Measurements from ENCODE around the gene PPP1R3D. TPM values are rescaled to one million over a fixed set of nuclear protein-coding genes. Genes with fewer than 3 reads are reported as not detected.
"Not testable (repeated sequence)": the region's sequence is repeated elsewhere in the genome, so short reads cannot be mapped to it uniquely, and the experiment has no call there.

The PPP1R3D gene
- total and polyA plus RNA-seq, 10 of the 15 experiments (the other 5 are each of a cell fraction or from before 2014, with no cell fraction given): 0.39 to 4.8 (median 2.9) TPM

DNA sequence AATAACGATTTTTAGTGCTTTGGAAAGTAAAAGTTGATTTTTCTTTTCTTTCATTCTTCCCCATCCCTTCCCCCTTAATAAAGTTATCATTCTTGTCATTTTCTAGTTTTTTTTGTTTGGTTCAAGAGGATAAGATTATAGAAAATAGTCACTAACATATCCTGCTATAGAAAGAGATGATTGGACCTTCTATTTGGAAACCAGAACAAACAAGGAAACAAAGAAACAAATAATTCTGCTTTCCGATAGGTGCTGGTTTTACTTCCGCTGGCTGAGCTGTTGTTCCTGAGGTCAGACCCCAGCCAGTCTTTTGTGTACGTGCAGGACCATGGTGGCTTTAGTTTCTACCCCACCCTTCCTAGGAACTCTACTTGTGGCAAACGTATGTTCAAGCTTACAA is 18.0 kb upstream of the PPP1R3D start, which contains the start of gene CDH26:
Gene CDH26, plus strand, starts transcription at position 301 of the 400 bp plus-strand sequence. CDS start 304 bp downstream, outside the sequence.
- Histone ChIP-seq H3K36me3 (ENCODE audit: control insufficient read depth in 2 of 2, insufficient read depth in 2 of 2, low read length in 1 of 2) (no peaks in the 10 kb centered on the region), H3K27me3 (replicated peaks in 1 of 2; ENCODE audit: control insufficient read depth in 2 of 2, insufficient read depth in 2 of 2, low read length in 1 of 2) (no peaks in the 10 kb centered on the region), H3K9ac (ENCODE audit: control insufficient read depth, insufficient read depth, low read length) (no peak within 1 kb of the TSS), H3K4me2 (ENCODE audit: control insufficient read depth, insufficient read depth) (no peak within 1 kb of the TSS), H3K4me3 (no peak within 1 kb of the TSS), H3K79me2 (ENCODE audit: control insufficient read depth, insufficient read depth, low read length) (no peaks in the 10 kb centered on the region), H3K4me1 (ENCODE audit: control insufficient read depth, insufficient read depth, low read length) (no peaks in the 10 kb centered on the region), H3K9me3 (replicated peaks; ENCODE audit: control insufficient read depth, insufficient read depth, low read length) (no peaks in the 10 kb centered on the region), H3K27ac (ENCODE audit: control insufficient read depth, insufficient read depth) (no peak within 1 kb of the TSS), H2AFZ (ENCODE audit: control insufficient read depth, low read depth, low read length) (no peak within 1 kb of the TSS), H4K20me1 (ENCODE audit: control insufficient read depth, insufficient read depth) (no peaks in the 10 kb centered on the region)
- no TSS peak for BruUV-seq (replicated peaks)
- intact Hi-C loops (cut with micrococcal nuclease; ENCODE audit: unreplicated experiment): no loop called here
- ChIA-PET POLR2A (no interaction called here), SMC1A (ENCODE audit: uncharacterized antibody, unreplicated experiment) (no interaction called here), CTCF (interaction anchor here (1.3 to 1.4 kb wide), 2 partner anchors 9 to 23 kb away, joined by 3 to 4 read pairs; no protein-coding TSS in a partner anchor), RAD21 (ENCODE audit: unreplicated experiment) (no interaction called here)
- in situ Hi-C loops (cut with MboI): no loop called here
- WGBS (ENCODE audit: insufficient coverage, insufficient replicate concordance, low lambda C conversion rate, missing lambda C conversion rate): 47% methylated on average over 5 of the region's 5 CpGs
- ATAC-seq: no peak
- TF ChIP-seq FOXK2 (IDR thresholded peaks at IDR 0.05): no peak
- TF ChIP-seq, protein P1, sequence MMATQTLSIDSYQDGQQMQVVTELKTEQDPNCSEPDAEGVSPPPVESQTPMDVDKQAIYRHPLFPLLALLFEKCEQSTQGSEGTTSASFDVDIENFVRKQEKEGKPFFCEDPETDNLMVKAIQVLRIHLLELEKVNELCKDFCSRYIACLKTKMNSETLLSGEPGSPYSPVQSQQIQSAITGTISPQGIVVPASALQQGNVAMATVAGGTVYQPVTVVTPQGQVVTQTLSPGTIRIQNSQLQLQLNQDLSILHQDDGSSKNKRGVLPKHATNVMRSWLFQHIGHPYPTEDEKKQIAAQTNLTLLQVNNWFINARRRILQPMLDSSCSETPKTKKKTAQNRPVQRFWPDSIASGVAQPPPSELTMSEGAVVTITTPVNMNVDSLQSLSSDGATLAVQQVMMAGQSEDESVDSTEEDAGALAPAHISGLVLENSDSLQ (IDR thresholded peaks at IDR 0.05): no peak
- TF ChIP-seq SMARCA5 (IDR thresholded peaks at IDR 0.05): no peak
- TF ChIP-seq, protein P2, sequence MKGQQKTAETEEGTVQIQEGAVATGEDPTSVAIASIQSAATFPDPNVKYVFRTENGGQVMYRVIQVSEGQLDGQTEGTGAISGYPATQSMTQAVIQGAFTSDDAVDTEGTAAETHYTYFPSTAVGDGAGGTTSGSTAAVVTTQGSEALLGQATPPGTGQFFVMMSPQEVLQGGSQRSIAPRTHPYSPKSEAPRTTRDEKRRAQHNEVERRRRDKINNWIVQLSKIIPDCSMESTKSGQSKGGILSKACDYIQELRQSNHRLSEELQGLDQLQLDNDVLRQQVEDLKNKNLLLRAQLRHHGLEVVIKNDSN (IDR thresholded peaks at IDR 0.05; ENCODE audit: borderline replicate concordance, extremely low read length, insufficient read depth, low read depth, low read length): no peak
- TF ChIP-seq SP1 (IDR thresholded peaks at IDR 0.05; ENCODE audit: low read depth, low read length): no peak
- TF ChIP-seq CHD2 (IDR thresholded peaks at IDR 0.05; ENCODE audit: borderline replicate concordance, low read depth, low read length): no peak
- no peak for TF ChIP-seq ZBTB33 (IDR thresholded peaks at IDR 0.05)
- TF ChIP-seq KLF5 (IDR thresholded peaks at IDR 0.05; ENCODE audit: partially characterized antibody): no peak
- DNase-seq (ENCODE audit: low read depth, low spot score): no peak
- no peak for FAIRE-seq

DNA sequence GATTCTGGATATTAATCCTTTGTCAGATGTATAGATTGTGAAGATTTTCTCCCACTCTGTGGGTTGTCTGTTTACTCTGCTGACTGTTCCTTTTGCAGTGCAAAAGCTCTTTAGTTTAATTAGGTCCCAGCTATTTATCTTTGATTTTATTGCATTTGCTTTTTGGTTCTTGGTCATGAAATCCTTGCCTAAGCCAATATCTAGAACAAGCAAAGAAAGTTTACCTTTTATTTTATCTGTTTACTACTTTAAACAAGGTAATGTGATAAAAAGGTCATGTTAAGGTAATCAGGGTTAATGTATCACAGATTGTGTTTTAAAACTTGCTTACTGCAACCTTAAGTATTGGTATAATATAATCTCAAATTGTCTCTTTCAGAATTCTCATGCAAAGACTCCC is 17.5 kb upstream of the PPP1R3D start:
- FAIRE-seq; H4K20me1 ChIP-seq (ENCODE audit: control insufficient read depth, insufficient read depth); H2AFZ ChIP-seq (ENCODE audit: control insufficient read depth, low read depth, low read length); intact Hi-C loops (cut with micrococcal nuclease; ENCODE audit: unreplicated experiment); POLR2A ChIA-PET; H3K4me3 ChIP-seq; RAD21 ChIA-PET (ENCODE audit: unreplicated experiment); H3K9ac ChIP-seq (ENCODE audit: control insufficient read depth, insufficient read depth, low read length); SMC1A ChIA-PET (ENCODE audit: uncharacterized antibody, unreplicated experiment); in situ Hi-C loops (cut with MboI); BruUV-seq (replicated peaks); ATAC-seq; DNase-seq (ENCODE audit: low read depth, low spot score); H3K4me2 ChIP-seq (ENCODE audit: control insufficient read depth, insufficient read depth); H3K27me3 ChIP-seq (replicated peaks in 1 of 2; ENCODE audit: control insufficient read depth in 2 of 2, insufficient read depth in 2 of 2, low read length in 1 of 2); H3K9me3 ChIP-seq (replicated peaks; ENCODE audit: control insufficient read depth, insufficient read depth, low read length); H3K27ac ChIP-seq (ENCODE audit: control insufficient read depth, insufficient read depth); H3K79me2 ChIP-seq (ENCODE audit: control insufficient read depth, insufficient read depth, low read length); H3K4me1 ChIP-seq (ENCODE audit: control insufficient read depth, insufficient read depth, low read length); H3K36me3 ChIP-seq (ENCODE audit: control insufficient read depth in 2 of 2, insufficient read depth in 2 of 2, low read length in 1 of 2): not testable (repeated sequence)
- CTCF ChIA-PET: interaction anchor here (1.4 kb wide), 1 partner anchor 23 kb away, joined by 3 read pairs; no protein-coding TSS in a partner anchor

All from GM12878 (cell line).